Small intestine (tissue), 7 donors: ENCODE measurements around the gene SPOP. TPM values are rescaled to one million over a fixed set of nuclear protein-coding genes. Genes with fewer than 3 reads are reported as not detected.

ENCODE experiments used
- DNase-seq, 2 donors: peaks; one replicate each; pipeline versions ENCODE4 v3.0.0 to v3.0.0-alpha.2; 2013
- FAIRE-seq: peaks from 2 replicates; lab custom pipeline; 2012; peaks lifted over from hg19 to GRCh38; lab: Jason Lieb, UNC
- H3K27ac ChIP-seq, 3 donors: one replicate each; pipeline ENCODE4 v1.5.1; 2013; ENCODE audit warnings: low read length in 2 of 3, mild to moderate bottlenecking in 2 of 3, control low read depth in 1 of 3, inconsistent platforms in 1 of 3, low read depth in 1 of 3, moderate library complexity in 1 of 3
- H3K27me3 ChIP-seq, 3 donors: one replicate each; pipeline ENCODE4 v1.6.1; 2013; ENCODE audit warnings: low read length in 3 of 3, inconsistent platforms in 1 of 3; ENCODE audit not compliant: control insufficient read depth in 3 of 3, insufficient read depth in 3 of 3
- H3K36me3 ChIP-seq, 3 donors: one replicate each; pipeline ENCODE4 v1.6.1; 2013; ENCODE audit warnings: low read length in 3 of 3, inconsistent platforms in 1 of 3, low read depth in 1 of 3, mild to moderate bottlenecking in 1 of 3, moderate library complexity in 1 of 3; ENCODE audit not compliant: control insufficient read depth in 3 of 3, insufficient read depth in 2 of 3
- H3K4me1 ChIP-seq, 3 donors: one replicate each; pipeline ENCODE4 v1.6.1; 2013; ENCODE audit warnings: low read length in 2 of 3, inconsistent platforms in 1 of 3, low read depth in 1 of 3, mild to moderate bottlenecking in 1 of 3, moderate library complexity in 1 of 3; ENCODE audit not compliant: control insufficient read depth in 3 of 3, insufficient read depth in 2 of 3
- H3K4me3 ChIP-seq, 3 donors: one replicate each; pipeline ENCODE4 v1.5.1; 2013; ENCODE audit warnings: low read length in 3 of 3, control low read depth in 1 of 3, inconsistent platforms in 1 of 3, low read depth in 1 of 3, mild to moderate bottlenecking in 1 of 3, moderate library complexity in 1 of 3
- H3K9me3 ChIP-seq, 2 donors: one replicate each; pipeline ENCODE4 v1.6.1; 2013; ENCODE audit warnings: low read depth in 1 of 2, low read length in 1 of 2; ENCODE audit not compliant: control insufficient read depth in 2 of 2, insufficient read depth in 1 of 2
- WGBS, 3 donors: extraction: QIAGEN DNeasy Blood & Tissue Kit; methylation state at CpG; one replicate each; pipeline ENCODE4 v1.1.7; 2013; 5-methylcytosine and 5-hydroxymethylcytosine counted together
- polyA plus RNA-seq, 4 donors: library from polyadenylated mRNA; stranded (reverse) in 3 of 4; unstranded in 1 of 4; fragments of 200-250 nt in 3 of 4; fragments of 120-200 nt in 1 of 4; gene quantifications; one replicate each; pipeline versions ENCODE4 v1.2.1 to v1.2.3, GENCODE V29; 2013
- donor health status: healthy with polysubstance abuse.
- donor health status: control.
- donor health status: control.
- donor health status: Bipolar disorder and iron deficiency.
- donor health status: healthy.

SPOP gene
- polyA plus RNA-seq, 4 donors: 35.7 to 51.2 (median 39.0) TPM

GRCh38 chr17:49602783-49603182, 75.1 kb downstream of the SPOP start:
- FAIRE-seq: no peak
- no peak overlapping the region for H3K27ac ChIP-seq

GRCh38 chr17:49600949-49601348, 76.9 kb downstream of the SPOP start:
- H3K27ac ChIP-seq: no peak overlapping the region
- no peak for DNase-seq
- no peaks in the 10 kb centered on the region for H3K9me3 ChIP-seq
- H3K4me1 ChIP-seq: peaks cover 4 to 11% (median 8%) of the 10 kb centered on the region in 3 donors
- peaks cover 12 to 32% (median 27%) of the 10 kb centered on the region in 3 donors for H3K36me3 ChIP-seq
- FAIRE-seq: no peak
- H3K27me3 ChIP-seq: no peaks in the 10 kb centered on the region
- H3K4me3 ChIP-seq: no peak overlapping the region

More at GRCh38 chr17:49602783-49603182, 75.1 kb downstream of the SPOP start:
- Histone ChIP-seq H3K9me3 (no peaks in the 10 kb centered on the region), H3K4me1 (no peaks in the 10 kb centered on the region), H3K27me3 (no peaks in the 10 kb centered on the region), H3K4me3 (no peak overlapping the region), H3K36me3 (peaks cover 12 to 38% (median 32%) of the 10 kb centered on the region in 3 donors)
- no peak for DNase-seq

- H3K27ac ChIP-seq: no peak overlapping the region
- H3K36me3 ChIP-seq: peaks cover 10 to 26% (median 19%) of the 10 kb centered on the region in 3 donors
- H3K9me3 ChIP-seq: no peaks in the 10 kb centered on the region
- FAIRE-seq (no peak), DNase-seq (no peak)
- 91 to 97% (median 96%) methylated on average over 3 of the region's 3 CpGs for WGBS, 3 donors
- H3K4me3 ChIP-seq: no peak overlapping the region
- no peaks in the 10 kb centered on the region for H3K27me3 ChIP-seq
- H3K4me1 ChIP-seq: peaks cover 6 to 11% (median 8%) of the 10 kb centered on the region in 3 donors
These were observed 79.0 kb downstream of the SPOP start for GRCh38 chr17:49598918-49599317.

GRCh38 chr17:49597928-49598655, 79.8 kb downstream of the SPOP start:
- Histone ChIP-seq H3K27me3 (no peaks in the 10 kb centered on the region), H3K4me1 (peaks cover 6 to 11% (median 8%) of the 10 kb centered on the region in 3 donors), H3K36me3 (peaks cover 10 to 31% (median 16%) of the 10 kb centered on the region in 3 donors), H3K9me3 (no peaks in the 10 kb centered on the region), H3K4me3 (no peak overlapping the region), H3K27ac (peak overlapping the region in 1 of 3 donors; percentile 60)
- WGBS, 3 donors: 79 to 81% (median 81%) methylated on average over 8 of the region's 8 CpGs
- no peak for DNase-seq
- FAIRE-seq: no peak

- H3K27me3 ChIP-seq: no peaks in the 10 kb centered on the region
- peaks cover 10 to 31% (median 16%) of the 10 kb centered on the region in 3 donors for H3K36me3 ChIP-seq
- H3K9me3 ChIP-seq: no peaks in the 10 kb centered on the region
- peaks cover 6 to 11% (median 8%) of the 10 kb centered on the region in 3 donors for H3K4me1 ChIP-seq
- no peak for FAIRE-seq
- no peak overlapping the region for H3K4me3 ChIP-seq
- no peak for DNase-seq
- 93 to 98% (median 95%) methylated on average over 4 of the region's 4 CpGs for WGBS, 3 donors
- no peak overlapping the region for H3K27ac ChIP-seq
These were observed 80.5 kb downstream of the SPOP start for GRCh38 chr17:49597436-49597835.

GRCh38 chr17:49596613-49597244, 81.2 kb downstream of the SPOP start:
- H3K36me3 ChIP-seq: peaks cover 10 to 27% (median 14%) of the 10 kb centered on the region in 3 donors
- H3K9me3 ChIP-seq: no peaks in the 10 kb centered on the region
- no peaks in the 10 kb centered on the region for H3K27me3 ChIP-seq
- no peak for FAIRE-seq
- H3K4me1 ChIP-seq: peaks cover 6 to 11% (median 8%) of the 10 kb centered on the region in 3 donors
- H3K27ac ChIP-seq: peak overlapping the region in 2 of 3 donors; percentile 21 to 28
- no peak overlapping the region for H3K4me3 ChIP-seq
- WGBS, 3 donors: 45 to 77% (median 55%) methylated on average over 6 of the region's 6 CpGs
- DNase-seq: peak; percentile 33 to 77

- Histone ChIP-seq H3K4me3 (no peak overlapping the region), H3K27me3 (no peaks in the 10 kb centered on the region), H3K27ac (peak overlapping the region in 1 of 3 donors; percentile 28), H3K36me3 (peaks cover 10 to 26% (median 11%) of the 10 kb centered on the region in 3 donors), H3K9me3 (no peaks in the 10 kb centered on the region), H3K4me1 (peaks cover 6 to 11% (median 8%) of the 10 kb centered on the region in 3 donors)
- FAIRE-seq: no peak
- DNase-seq: peak in 1 of 2 donors; percentile 30
- 81 to 93% (median 82%) methylated on average over 4 of the region's 4 CpGs for WGBS, 3 donors
These were observed 81.9 kb downstream of the SPOP start for GRCh38 chr17:49595980-49596379.

GRCh38 chr17:49595328-49595727, 82.6 kb downstream of the SPOP start:
- peaks cover 6 to 11% (median 8%) of the 10 kb centered on the region in 3 donors for H3K4me1 ChIP-seq
- H3K27me3 ChIP-seq: no peaks in the 10 kb centered on the region
- no peak overlapping the region for H3K27ac ChIP-seq
- H3K9me3 ChIP-seq: no peaks in the 10 kb centered on the region
- no peak for DNase-seq
- no peak overlapping the region for H3K4me3 ChIP-seq
- peaks cover 3 to 22% (median 6%) of the 10 kb centered on the region in 3 donors for H3K36me3 ChIP-seq
- WGBS, 3 donors: 96 to 97% (median 96%) methylated on average over 4 of the region's 4 CpGs
- no peak for FAIRE-seq
